Adrenal gland (tissue), 12 donors: Measurements from ENCODE around the gene NETO2. TPM values are rescaled to one million over a fixed set of nuclear protein-coding genes. Genes with fewer than 3 reads are reported as not detected.

Experiments
- DNase-seq, 7 donors: peaks; one replicate each; pipeline ENCODE4 v3.0.0-alpha.2; 2019 to 2020
- H3K27ac ChIP-seq, 5 donors: fragments of 200-600 bp; sonication (generic) in 4 of 5; 1 replicate in 3 of 5; 2 replicates in 2 of 5; pipeline versions ENCODE4 v1.5.1 to v1.8.0; 2016 to 2020; ENCODE audit warnings: mild to moderate bottlenecking in 1 of 5
- H3K27me3 ChIP-seq: fragments of 200-600 bp; 2 replicates; pipeline ENCODE4 v1.8.0; 2021
- H3K36me3 ChIP-seq, 2 donors: fragments of 200-600 bp; replicated peaks in 1 of 2; 1 replicate in 1 of 2; 2 replicates in 1 of 2; pipeline versions ENCODE4 v1.5.1 to v1.8.0; 2018 to 2022
- H3K4me1 ChIP-seq, 2 donors: fragments of 200-600 bp; replicated peaks in 1 of 2; 1 replicate in 1 of 2; 2 replicates in 1 of 2; pipeline versions ENCODE4 v1.5.1 to v1.8.0; 2018 to 2021
- H3K4me3 ChIP-seq, 4 donors: fragments of 200-600 bp; sonication (generic) in 3 of 4; one replicate each; pipeline ENCODE4 v1.5.1; 2016 to 2018
- H3K9me3 ChIP-seq, 3 donors: fragments of 200-600 bp; sonication (generic) in 1 of 3; replicated peaks in 1 of 3; 1 replicate in 2 of 3; 2 replicates in 1 of 3; pipeline versions ENCODE4 v1.5.1 to v1.8.0; 2016 to 2021
- CTCF ChIP-seq, 6 experiments: fragments of 450-650 bp in 4 of 6; fragments of 200-600 bp in 2 of 6; sonication (generic) in 1 of 6; IDR thresholded peaks; 1 replicate in 5 of 6; 2 replicates in 1 of 6; pipeline versions ENCODE4 v1.5.1 to v1.8.0; 2016 to 2021; ENCODE audit warnings: antibody characterized with exemption in 6 of 6, mild to moderate bottlenecking in 2 of 6, moderate library complexity in 1 of 6
- POLR2A ChIP-seq, 2 donors: fragments of 450-650 bp; IDR thresholded peaks; one replicate each; pipeline ENCODE4 v1.6.1; 2017; ENCODE audit warnings: antibody characterized with exemption in 2 of 2, mild to moderate bottlenecking in 2 of 2, moderate library complexity in 1 of 2
- WGBS, 4 donors: extraction: QIAGEN DNeasy Blood & Tissue Kit in 2 of 4; methylation state at CpG; one replicate each; pipeline versions ENCODE4 v1.1.5 to v1.1.7; 2013 to 2017; 5-methylcytosine and 5-hydroxymethylcytosine counted together
- intact Hi-C, 2 donors: fragments of 100-400 bp; cut with DNase I; formaldehyde crosslinking; loops; one replicate each; pipeline versions ENCODE4 v1.14.1 to v1.15.0; 2022 to 2023
- polyA plus RNA-seq, 3 donors: library from polyadenylated mRNA; stranded (reverse); fragments of 200-250 nt in 2 of 3; fragments of 350-450 nt in 1 of 3; fragmentation: Illumina TruSeq in 1 of 3; extraction: RNeasy Lipid Tissue Mini Kit (QIAGEN cat#74804) in 1 of 3; gene quantifications; one replicate each; pipeline ENCODE4 v1.2.3, GENCODE V29; 2013 to 2014
- total RNA-seq, 9 donors: library from RNA; depleted of rRNA in 4 of 9; stranded (reverse); fragments of >200 nt in 4 of 9; fragments of 120-200 nt in 1 of 9; fragmentation: NEBNext Ultra II Directional in 1 of 9; extraction: Animal tissue kit (Norgen Biotek cat#: 25700) in 1 of 9; gene quantifications; one replicate each; pipeline versions ENCODE4 v1.1.0 to v1.2.4, GENCODE V29; 2013 to 2023
- donor health status: healthy with polysubstance abuse.
- donor health status: Bipolar disorder and iron deficiency.
- donor health status: DM: yes; HTN: yes; CAD: no.
- donor health status: DM: no; HTN: no; CAD: no.
- donor health status: DM: no; HTN: no; CAD: no.
- donor health status: DM: yes; HTN: yes; CAD: no.

Gene NETO2
- total and polyA plus RNA-seq, 12 donors = 1.9 to 46.3 (median 9.8) TPM

DNA sequence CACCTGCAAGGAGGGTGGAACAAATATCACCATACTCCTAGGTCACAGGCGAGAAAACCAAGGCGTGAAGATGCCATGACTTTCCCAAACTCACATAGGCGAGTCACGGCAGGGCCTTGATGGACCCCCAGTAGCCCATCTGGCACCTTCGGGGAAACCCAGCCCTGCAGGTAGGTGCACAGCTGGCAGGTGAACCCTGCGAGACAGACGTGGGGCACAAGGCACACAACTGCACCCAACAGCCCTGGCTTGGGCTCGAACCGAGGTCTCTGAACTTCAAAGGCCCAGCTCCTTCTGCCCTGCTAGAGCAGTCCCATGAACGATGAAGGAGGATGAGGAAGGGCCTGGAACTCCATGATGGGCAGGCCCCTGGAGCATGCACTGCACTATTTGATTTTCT, 92.7 kb downstream of the NETO2 start:
- intact Hi-C loops = no loop called here
- Histone ChIP-seq H3K9me3 (no peaks in the 10 kb centered on the region), H3K27ac (no peak overlapping the region), H3K27me3 (no peaks in the 10 kb centered on the region), H3K4me1 (peaks cover 0 to 8% of the 10 kb centered on the region in 2 donors), H3K4me3 (no peak overlapping the region), H3K36me3 (no peaks in the 10 kb centered on the region)
- DNase-seq = no peak
- 90 to 100% (median 95%) methylated on average over 2 to 10 of the region's 10 CpGs for WGBS, 4 donors
- TF ChIP-seq CTCF (IDR thresholded peaks at IDR 0.05) = no peak
- TF ChIP-seq POLR2A (IDR thresholded peaks at IDR 0.05) = no peak

GRCh38 chr16:47049901-47050583, 93.7 kb downstream of the NETO2 start:
- 89% methylated on average over 11 to 12 of the region's 12 CpGs for WGBS, 4 donors
- Histone ChIP-seq H3K4me3 (no peak overlapping the region), H3K27ac (no peak overlapping the region), H3K4me1 (peaks cover 0 to 8% of the 10 kb centered on the region in 2 donors), H3K9me3 (no peaks in the 10 kb centered on the region), H3K36me3 (no peaks in the 10 kb centered on the region), H3K27me3 (no peaks in the 10 kb centered on the region)
- no peak for DNase-seq
- intact Hi-C loops = no loop called here
- TF ChIP-seq CTCF (IDR thresholded peaks at IDR 0.05) = no peak
- no peak for TF ChIP-seq POLR2A (IDR thresholded peaks at IDR 0.05)

GRCh38 chr16:47047524-47048203, 96.1 kb downstream of the NETO2 start:
- no peak for DNase-seq
- TF ChIP-seq CTCF (IDR thresholded peaks at IDR 0.05) = no peak
- no peak for TF ChIP-seq POLR2A (IDR thresholded peaks at IDR 0.05)
- no peaks in the 10 kb centered on the region for H3K9me3 ChIP-seq

DNA sequence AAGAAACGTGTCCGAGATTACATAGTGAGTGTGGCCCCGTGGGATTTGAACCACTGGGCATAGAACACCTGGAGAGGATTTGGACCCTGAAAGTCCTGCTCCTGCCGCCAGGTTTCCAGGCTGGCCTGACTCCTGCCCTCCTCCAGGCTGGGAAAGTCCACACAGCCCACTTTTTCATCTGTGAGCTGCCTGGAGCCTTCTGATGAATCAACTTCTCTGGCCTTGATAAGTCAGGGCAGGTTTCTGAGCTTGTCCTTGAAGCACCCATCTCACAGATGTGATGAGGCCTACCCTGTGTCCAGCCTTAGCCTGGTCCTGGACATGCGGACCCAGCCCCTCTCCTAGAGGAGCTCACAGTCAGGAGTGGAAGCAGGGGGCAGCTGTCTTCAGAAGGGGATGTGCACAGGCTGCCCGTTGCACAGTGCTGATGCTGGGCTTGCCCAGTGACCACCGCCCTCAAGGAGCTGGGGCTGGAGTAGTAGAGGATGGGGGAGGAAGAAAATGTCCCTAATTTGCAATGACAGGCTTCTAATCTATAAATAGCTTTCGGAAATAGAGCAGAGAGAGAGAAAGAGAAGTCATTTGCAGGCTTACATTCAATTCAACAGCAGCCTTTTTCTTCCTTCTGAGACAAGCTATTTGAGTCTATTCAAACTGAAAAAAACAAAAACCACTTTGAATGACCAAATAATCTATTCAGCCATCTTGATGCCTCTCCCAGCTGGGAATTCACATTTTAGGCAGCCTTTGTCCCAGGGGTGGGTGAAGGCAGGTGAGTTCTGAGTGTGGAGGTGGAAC, 96.8 kb downstream of the NETO2 start:
- Histone ChIP-seq H3K36me3 (no peaks in the 10 kb centered on the region), H3K27ac (no peak overlapping the region), H3K9me3 (no peaks in the 10 kb centered on the region), H3K4me3 (no peak overlapping the region), H3K27me3 (no peaks in the 10 kb centered on the region), H3K4me1 (peaks cover 0 to 8% of the 10 kb centered on the region in 2 donors)
- DNase-seq = peak in 5 of 7 donors; percentile 20 to 55 (median 23)
- TF ChIP-seq POLR2A (IDR thresholded peaks at IDR 0.05) = no peak
- no peak for TF ChIP-seq CTCF (IDR thresholded peaks at IDR 0.05)
- intact Hi-C loops = no loop called here
- 58 to 67% (median 62%) methylated on average over 7 to 8 of the region's 8 CpGs for WGBS, 4 donors

More at GRCh38 chr16:47047524-47048203, 96.1 kb downstream of the NETO2 start:
- WGBS, 4 donors = 72 to 84% (median 77%) methylated on average over 4 to 5 of the region's 5 CpGs
- Histone ChIP-seq H3K4me3 (no peak overlapping the region), H3K27me3 (no peaks in the 10 kb centered on the region), H3K27ac (no peak overlapping the region), H3K4me1 (peaks cover 0 to 8% of the 10 kb centered on the region in 2 donors), H3K36me3 (no peaks in the 10 kb centered on the region)
- intact Hi-C loops = no loop called here
